H1 (cell line): ENCODE results near the gene HTR4. TPM values are rescaled to one million over a fixed set of nuclear protein-coding genes. Genes with fewer than 3 reads are reported as not detected.

Experiments
- GTF2F1 ChIP-seq: IDR thresholded peaks from 2 replicates; pipeline ENCODE4 v1.6.1; 2012; ENCODE audit warnings: low read depth, low read length, improper control_type of control experiment, borderline replicate concordance
- KDM5A ChIP-seq: fragments of 200-600 bp; IDR thresholded peaks from 2 replicates; pipeline ENCODE4 v1.7.1; 2012; ENCODE audit warnings: mild to moderate bottlenecking, low read length, inconsistent platforms, mixed read lengths
- RFX5 ChIP-seq: IDR thresholded peaks from 2 replicates; pipeline ENCODE4 v1.6.1; 2011; ENCODE audit warnings: low read depth, low read length, improper control_type of control experiment, borderline replicate concordance
- polyA plus RNA-seq, 7 experiments: library from polyadenylated mRNA; depleted of rRNA in 3 of 7; stranded (reverse) in 5 of 7; unstranded in 2 of 7; fragments of >200 nt in 5 of 7; fragments of 200-250 nt in 2 of 7; gene quantifications; 1 replicate in 5 of 7; 2 replicates in 1 of 7; 4 replicates in 1 of 7; pipeline versions ENCODE4 v1.2.1 to v1.2.3, GENCODE V29; 2011 to 2013; ENCODE audit warnings: missing spikeins in 2 of 7, mixed read lengths in 2 of 7
- total RNA-seq: library from RNA; stranded (reverse); fragmentation: NEBNext Ultra II Directional; extraction: Animal tissue kit (Norgen Biotek cat#: 25700); gene quantifications from 2 replicates; pipeline ENCODE4 v1.2.1, GENCODE V29; 2021
- TF ChIP-seq, protein P1 (sequence below): fragments of 300-600 bp; sonication (generic); IDR thresholded peaks from 2 replicates; pipeline ENCODE4 v1.7.1; 2012; ENCODE audit warnings: low read length, moderate library complexity, mild to moderate bottlenecking, inconsistent platforms; ENCODE audit not compliant: insufficient replicate concordance

HTR4 gene
- total and polyA plus RNA-seq, 2 of the 8 experiments (the other 6 are each of a cell fraction or from before 2014, with no cell fraction given) = not detected

DNA sequence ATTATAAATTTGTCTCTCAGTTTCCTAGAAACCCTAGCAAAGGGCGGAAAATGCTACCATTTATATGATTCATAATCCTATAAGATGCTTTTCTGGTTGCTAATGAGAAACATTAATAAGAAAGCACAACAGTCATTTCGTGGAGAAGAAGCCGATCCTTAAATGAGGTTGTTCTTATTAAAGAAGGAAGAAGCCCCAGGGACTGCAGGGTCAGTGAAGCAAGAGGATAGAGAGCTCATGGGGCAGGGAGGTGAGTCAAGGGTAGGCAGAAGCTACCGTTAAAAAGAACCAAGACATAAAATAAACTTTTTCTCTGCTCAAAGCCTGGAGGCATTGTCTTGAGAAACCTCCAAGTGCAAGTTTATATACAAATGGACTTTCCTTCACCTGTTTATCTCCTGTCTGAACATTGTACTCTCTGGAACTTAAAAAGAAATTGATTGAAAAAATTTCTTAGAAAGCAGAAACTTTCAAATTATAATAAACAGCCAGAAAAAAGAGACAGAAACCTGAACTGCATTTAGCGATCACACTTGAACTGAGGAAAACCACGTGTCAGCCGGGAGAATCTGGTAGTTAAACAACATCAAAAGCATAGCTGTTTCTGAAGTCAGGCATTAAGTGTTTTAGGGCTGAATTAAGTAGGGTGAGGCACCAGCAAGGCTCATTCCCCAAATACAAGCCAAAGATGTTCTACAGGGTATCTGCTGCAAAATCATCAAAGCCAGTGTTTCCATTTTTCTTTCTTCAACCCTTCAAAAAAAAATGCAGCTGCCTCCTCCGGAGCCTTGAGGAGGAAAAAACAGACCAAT, 21.9 kb downstream of the HTR4 start (continued):
- TF ChIP-seq, protein P1, sequence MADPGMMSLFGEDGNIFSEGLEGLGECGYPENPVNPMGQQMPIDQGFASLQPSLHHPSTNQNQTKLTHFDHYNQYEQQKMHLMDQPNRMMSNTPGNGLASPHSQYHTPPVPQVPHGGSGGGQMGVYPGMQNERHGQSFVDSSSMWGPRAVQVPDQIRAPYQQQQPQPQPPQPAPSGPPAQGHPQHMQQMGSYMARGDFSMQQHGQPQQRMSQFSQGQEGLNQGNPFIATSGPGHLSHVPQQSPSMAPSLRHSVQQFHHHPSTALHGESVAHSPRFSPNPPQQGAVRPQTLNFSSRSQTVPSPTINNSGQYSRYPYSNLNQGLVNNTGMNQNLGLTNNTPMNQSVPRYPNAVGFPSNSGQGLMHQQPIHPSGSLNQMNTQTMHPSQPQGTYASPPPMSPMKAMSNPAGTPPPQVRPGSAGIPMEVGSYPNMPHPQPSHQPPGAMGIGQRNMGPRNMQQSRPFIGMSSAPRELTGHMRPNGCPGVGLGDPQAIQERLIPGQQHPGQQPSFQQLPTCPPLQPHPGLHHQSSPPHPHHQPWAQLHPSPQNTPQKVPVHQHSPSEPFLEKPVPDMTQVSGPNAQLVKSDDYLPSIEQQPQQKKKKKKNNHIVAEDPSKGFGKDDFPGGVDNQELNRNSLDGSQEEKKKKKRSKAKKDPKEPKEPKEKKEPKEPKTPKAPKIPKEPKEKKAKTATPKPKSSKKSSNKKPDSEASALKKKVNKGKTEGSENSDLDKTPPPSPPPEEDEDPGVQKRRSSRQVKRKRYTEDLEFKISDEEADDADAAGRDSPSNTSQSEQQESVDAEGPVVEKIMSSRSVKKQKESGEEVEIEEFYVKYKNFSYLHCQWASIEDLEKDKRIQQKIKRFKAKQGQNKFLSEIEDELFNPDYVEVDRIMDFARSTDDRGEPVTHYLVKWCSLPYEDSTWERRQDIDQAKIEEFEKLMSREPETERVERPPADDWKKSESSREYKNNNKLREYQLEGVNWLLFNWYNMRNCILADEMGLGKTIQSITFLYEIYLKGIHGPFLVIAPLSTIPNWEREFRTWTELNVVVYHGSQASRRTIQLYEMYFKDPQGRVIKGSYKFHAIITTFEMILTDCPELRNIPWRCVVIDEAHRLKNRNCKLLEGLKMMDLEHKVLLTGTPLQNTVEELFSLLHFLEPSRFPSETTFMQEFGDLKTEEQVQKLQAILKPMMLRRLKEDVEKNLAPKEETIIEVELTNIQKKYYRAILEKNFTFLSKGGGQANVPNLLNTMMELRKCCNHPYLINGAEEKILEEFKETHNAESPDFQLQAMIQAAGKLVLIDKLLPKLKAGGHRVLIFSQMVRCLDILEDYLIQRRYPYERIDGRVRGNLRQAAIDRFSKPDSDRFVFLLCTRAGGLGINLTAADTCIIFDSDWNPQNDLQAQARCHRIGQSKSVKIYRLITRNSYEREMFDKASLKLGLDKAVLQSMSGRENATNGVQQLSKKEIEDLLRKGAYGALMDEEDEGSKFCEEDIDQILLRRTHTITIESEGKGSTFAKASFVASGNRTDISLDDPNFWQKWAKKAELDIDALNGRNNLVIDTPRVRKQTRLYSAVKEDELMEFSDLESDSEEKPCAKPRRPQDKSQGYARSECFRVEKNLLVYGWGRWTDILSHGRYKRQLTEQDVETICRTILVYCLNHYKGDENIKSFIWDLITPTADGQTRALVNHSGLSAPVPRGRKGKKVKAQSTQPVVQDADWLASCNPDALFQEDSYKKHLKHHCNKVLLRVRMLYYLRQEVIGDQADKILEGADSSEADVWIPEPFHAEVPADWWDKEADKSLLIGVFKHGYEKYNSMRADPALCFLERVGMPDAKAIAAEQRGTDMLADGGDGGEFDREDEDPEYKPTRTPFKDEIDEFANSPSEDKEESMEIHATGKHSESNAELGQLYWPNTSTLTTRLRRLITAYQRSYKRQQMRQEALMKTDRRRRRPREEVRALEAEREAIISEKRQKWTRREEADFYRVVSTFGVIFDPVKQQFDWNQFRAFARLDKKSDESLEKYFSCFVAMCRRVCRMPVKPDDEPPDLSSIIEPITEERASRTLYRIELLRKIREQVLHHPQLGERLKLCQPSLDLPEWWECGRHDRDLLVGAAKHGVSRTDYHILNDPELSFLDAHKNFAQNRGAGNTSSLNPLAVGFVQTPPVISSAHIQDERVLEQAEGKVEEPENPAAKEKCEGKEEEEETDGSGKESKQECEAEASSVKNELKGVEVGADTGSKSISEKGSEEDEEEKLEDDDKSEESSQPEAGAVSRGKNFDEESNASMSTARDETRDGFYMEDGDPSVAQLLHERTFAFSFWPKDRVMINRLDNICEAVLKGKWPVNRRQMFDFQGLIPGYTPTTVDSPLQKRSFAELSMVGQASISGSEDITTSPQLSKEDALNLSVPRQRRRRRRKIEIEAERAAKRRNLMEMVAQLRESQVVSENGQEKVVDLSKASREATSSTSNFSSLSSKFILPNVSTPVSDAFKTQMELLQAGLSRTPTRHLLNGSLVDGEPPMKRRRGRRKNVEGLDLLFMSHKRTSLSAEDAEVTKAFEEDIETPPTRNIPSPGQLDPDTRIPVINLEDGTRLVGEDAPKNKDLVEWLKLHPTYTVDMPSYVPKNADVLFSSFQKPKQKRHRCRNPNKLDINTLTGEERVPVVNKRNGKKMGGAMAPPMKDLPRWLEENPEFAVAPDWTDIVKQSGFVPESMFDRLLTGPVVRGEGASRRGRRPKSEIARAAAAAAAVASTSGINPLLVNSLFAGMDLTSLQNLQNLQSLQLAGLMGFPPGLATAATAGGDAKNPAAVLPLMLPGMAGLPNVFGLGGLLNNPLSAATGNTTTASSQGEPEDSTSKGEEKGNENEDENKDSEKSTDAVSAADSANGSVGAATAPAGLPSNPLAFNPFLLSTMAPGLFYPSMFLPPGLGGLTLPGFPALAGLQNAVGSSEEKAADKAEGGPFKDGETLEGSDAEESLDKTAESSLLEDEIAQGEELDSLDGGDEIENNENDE = no peak
- TF ChIP-seq GTF2F1 (no peak), RFX5 (no peak), KDM5A (no peak)
- TF ChIP-seq, all 59 proteins: peak for 0
